Peyer's patch (tissue), 4 donors: ENCODE measurements around the gene MAML2.

Experiments
- POLR2A ChIP-seq, 2 donors: fragments of 450-650 bp; IDR thresholded peaks; one replicate each; pipeline ENCODE4 v1.5.1; 2017; ENCODE audit warnings: antibody characterized with exemption in 2 of 2, mild to moderate bottlenecking in 2 of 2, moderate library complexity in 2 of 2
- TF ChIP-seq, protein P1 (sequence below), 6 experiments: fragments of 450-650 bp in 4 of 6; fragments of 200-600 bp in 2 of 6; sonication (generic) in 1 of 6; IDR thresholded peaks; one replicate each; pipeline ENCODE4 v1.5.1; 2017 to 2019; ENCODE audit warnings: antibody characterized with exemption in 6 of 6, mild to moderate bottlenecking in 3 of 6, moderate library complexity in 1 of 6

DNA sequence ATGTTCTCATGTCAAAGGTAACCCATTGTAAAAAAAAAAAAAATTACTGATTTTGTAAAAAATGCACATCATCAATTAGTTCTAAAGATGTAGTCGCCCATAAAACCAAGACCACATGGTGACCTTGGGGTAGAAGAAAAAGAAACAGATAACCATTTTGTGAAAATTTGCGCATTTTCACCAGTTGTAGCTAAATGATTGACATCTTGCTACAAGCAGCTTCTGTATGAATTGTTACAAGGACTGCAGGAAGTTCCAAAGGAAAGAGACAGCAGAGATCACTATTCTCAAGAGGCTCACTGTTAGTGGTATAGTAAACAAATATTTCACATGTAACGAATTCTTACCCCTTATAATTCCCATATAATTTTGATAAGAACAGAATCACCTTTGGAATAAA lies 48.7 kb downstream of the MAML2 start:
- TF ChIP-seq, protein P1, sequence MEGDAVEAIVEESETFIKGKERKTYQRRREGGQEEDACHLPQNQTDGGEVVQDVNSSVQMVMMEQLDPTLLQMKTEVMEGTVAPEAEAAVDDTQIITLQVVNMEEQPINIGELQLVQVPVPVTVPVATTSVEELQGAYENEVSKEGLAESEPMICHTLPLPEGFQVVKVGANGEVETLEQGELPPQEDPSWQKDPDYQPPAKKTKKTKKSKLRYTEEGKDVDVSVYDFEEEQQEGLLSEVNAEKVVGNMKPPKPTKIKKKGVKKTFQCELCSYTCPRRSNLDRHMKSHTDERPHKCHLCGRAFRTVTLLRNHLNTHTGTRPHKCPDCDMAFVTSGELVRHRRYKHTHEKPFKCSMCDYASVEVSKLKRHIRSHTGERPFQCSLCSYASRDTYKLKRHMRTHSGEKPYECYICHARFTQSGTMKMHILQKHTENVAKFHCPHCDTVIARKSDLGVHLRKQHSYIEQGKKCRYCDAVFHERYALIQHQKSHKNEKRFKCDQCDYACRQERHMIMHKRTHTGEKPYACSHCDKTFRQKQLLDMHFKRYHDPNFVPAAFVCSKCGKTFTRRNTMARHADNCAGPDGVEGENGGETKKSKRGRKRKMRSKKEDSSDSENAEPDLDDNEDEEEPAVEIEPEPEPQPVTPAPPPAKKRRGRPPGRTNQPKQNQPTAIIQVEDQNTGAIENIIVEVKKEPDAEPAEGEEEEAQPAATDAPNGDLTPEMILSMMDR (IDR thresholded peaks at IDR 0.05), result no peak
- TF ChIP-seq POLR2A (IDR thresholded peaks at IDR 0.05), result no peak
